NB4 (cell line): ENCODE results near the gene C16orf90.

Experiments used
- CTCF ChIP-seq: IDR thresholded peaks from one replicate; pipeline ENCODE4 v1.5.1; 2012; ENCODE audit warnings: low read depth, low read length
- MAX ChIP-seq: IDR thresholded peaks from 2 replicates; pipeline ENCODE4 v1.6.1; 2011; ENCODE audit warnings: low read depth, low read length
- MYC ChIP-seq: IDR thresholded peaks from 2 replicates; pipeline ENCODE4 v1.6.1; 2011; ENCODE audit warnings: low read depth, low read length
- POLR2A ChIP-seq: IDR thresholded peaks from 2 replicates; pipeline ENCODE4 v1.6.1; 2011; ENCODE audit warnings: mild to moderate bottlenecking; ENCODE audit not compliant: insufficient read length; ENCODE audit errors: extremely low read depth

- TF ChIP-seq MAX (no peak), CTCF (no peak), POLR2A (no peak), MYC (no peak)
These were observed 24.6 kb downstream of the C16orf90 start for GRCh38 chr16:3470723-3471122.
